Thyroid gland (tissue), 4 donors: Measurements from ENCODE around the gene LRRC59.

Experiments
- POLR2A ChIP-seq, 2 donors: fragments of 450-650 bp; IDR thresholded peaks; one replicate each; pipeline ENCODE4 v1.6.1; 2017; ENCODE audit warnings: antibody characterized with exemption in 2 of 2, mild to moderate bottlenecking in 2 of 2, moderate library complexity in 1 of 2
- TF ChIP-seq, protein P1 (sequence below), 6 experiments: fragments of 200-600 bp in 3 of 6; fragments of 450-650 bp in 3 of 6; sonication (generic) in 3 of 6; IDR thresholded peaks; one replicate each; pipeline ENCODE4 v1.5.1; 2016 to 2019; ENCODE audit warnings: antibody characterized with exemption in 6 of 6, mild to moderate bottlenecking in 2 of 6, inconsistent platforms in 1 of 6, moderate library complexity in 1 of 6

DNA sequence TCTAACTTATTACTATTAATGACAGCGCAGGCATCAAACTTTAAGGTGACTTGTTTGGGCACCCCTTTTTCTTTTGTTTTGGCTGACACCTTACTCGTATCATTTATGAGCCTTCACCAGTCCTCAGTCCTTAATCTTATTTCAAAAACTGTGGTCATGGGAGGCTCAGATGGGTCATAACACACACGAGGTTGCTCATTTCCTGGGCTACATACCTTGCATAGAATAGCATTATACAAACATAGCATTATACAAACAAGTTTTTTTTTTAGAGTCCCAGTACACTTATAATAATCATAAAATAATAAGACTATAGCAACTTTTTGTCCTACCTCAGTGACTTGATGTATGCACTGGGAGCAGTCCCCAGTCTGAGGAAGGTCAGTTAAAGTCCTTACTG, 17.5 kb upstream of the LRRC59 start:
- TF ChIP-seq, protein P1, sequence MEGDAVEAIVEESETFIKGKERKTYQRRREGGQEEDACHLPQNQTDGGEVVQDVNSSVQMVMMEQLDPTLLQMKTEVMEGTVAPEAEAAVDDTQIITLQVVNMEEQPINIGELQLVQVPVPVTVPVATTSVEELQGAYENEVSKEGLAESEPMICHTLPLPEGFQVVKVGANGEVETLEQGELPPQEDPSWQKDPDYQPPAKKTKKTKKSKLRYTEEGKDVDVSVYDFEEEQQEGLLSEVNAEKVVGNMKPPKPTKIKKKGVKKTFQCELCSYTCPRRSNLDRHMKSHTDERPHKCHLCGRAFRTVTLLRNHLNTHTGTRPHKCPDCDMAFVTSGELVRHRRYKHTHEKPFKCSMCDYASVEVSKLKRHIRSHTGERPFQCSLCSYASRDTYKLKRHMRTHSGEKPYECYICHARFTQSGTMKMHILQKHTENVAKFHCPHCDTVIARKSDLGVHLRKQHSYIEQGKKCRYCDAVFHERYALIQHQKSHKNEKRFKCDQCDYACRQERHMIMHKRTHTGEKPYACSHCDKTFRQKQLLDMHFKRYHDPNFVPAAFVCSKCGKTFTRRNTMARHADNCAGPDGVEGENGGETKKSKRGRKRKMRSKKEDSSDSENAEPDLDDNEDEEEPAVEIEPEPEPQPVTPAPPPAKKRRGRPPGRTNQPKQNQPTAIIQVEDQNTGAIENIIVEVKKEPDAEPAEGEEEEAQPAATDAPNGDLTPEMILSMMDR (IDR thresholded peaks at IDR 0.05): no peak
- TF ChIP-seq POLR2A (IDR thresholded peaks at IDR 0.05): no peak
